Memory B cell (primary cell): ENCODE data around the gene SPATA46.

Experiments
- ATAC-seq: fragments of 150-1000 bp; cut with Tn5 transposase; 2 replicates; pipeline ENCODE4 v1.10.0; 2021; ENCODE audit warnings: low read depth, mild to moderate bottlenecking, moderate library complexity
- DNase-seq, 2 donors: peaks; one replicate each; pipeline ENCODE4 v3.0.0; 2022; ENCODE audit warnings: low spot score in 2 of 2
- H3K27ac Mint-ChIP-seq: one replicate; pipeline ENCODE4 v1.8.0; 2022; ENCODE audit warnings: mild to moderate bottlenecking, moderate library complexity, mixed read lengths
- H3K27me3 Mint-ChIP-seq: one replicate; pipeline ENCODE4 v1.8.0; 2022; ENCODE audit warnings: mixed read lengths
- H3K36me3 Mint-ChIP-seq: one replicate; pipeline ENCODE4 v1.8.0; 2022; ENCODE audit warnings: mild to moderate bottlenecking, mixed read lengths
- H3K4me1 Mint-ChIP-seq: one replicate; pipeline ENCODE4 v1.8.0; 2022; ENCODE audit warnings: mixed read lengths
- H3K4me3 Mint-ChIP-seq: one replicate; pipeline ENCODE4 v1.8.0; 2022; ENCODE audit warnings: mild to moderate bottlenecking, moderate library complexity, mixed read lengths
- H3K9me3 Mint-ChIP-seq: one replicate; pipeline ENCODE4 v1.8.0; 2022; ENCODE audit warnings: mixed read lengths

SPATA46 gene

GRCh38 chr1:162400790-162401355, 24.2 kb upstream of the SPATA46 start:
- ATAC-seq (no peak), DNase-seq (no peak)
- Mint-ChIP-seq H3K36me3 (no peaks in the 10 kb centered on the region), H3K9me3 (no peaks in the 10 kb centered on the region), H3K4me1 (no peaks in the 10 kb centered on the region), H3K27ac (no peak overlapping the region), H3K27me3 (peaks cover 12% of the 10 kb centered on the region), H3K4me3 (no peak overlapping the region)

- Mint-ChIP-seq H3K36me3 (no peaks in the 10 kb centered on the region), H3K9me3 (no peaks in the 10 kb centered on the region), H3K27me3 (peaks cover 12% of the 10 kb centered on the region), H3K4me3 (no peak overlapping the region), H3K4me1 (no peaks in the 10 kb centered on the region), H3K27ac (no peak overlapping the region)
- ATAC-seq (no peak), DNase-seq (no peak)
Observed at GRCh38 chr1:162398999-162399580, 22.4 kb upstream of the SPATA46 start.

- Mint-ChIP-seq H3K4me3 (no peak overlapping the region), H3K36me3 (no peaks in the 10 kb centered on the region), H3K27ac (no peak overlapping the region), H3K9me3 (no peaks in the 10 kb centered on the region), H3K4me1 (no peaks in the 10 kb centered on the region), H3K27me3 (peaks cover 12% of the 10 kb centered on the region)
- ATAC-seq (no peak), DNase-seq (no peak)
Observed at GRCh38 chr1:162397943-162398560, 21.4 kb upstream of the SPATA46 start.

- Mint-ChIP-seq H3K4me1 (peaks cover under 1% of the 10 kb centered on the region), H3K4me3 (no peak overlapping the region), H3K27ac (no peak overlapping the region), H3K9me3 (no peaks in the 10 kb centered on the region), H3K27me3 (peaks cover 9% of the 10 kb centered on the region), H3K36me3 (no peaks in the 10 kb centered on the region)
- ATAC-seq = no peak
- DNase-seq = no peak
Observed at GRCh38 chr1:162397039-162397448, 20.4 kb upstream of the SPATA46 start.

GRCh38 chr1:162396201-162396906, 19.7 kb upstream of the SPATA46 start:
- H3K4me1 Mint-ChIP-seq = peaks cover 3% of the 10 kb centered on the region

GRCh38 chr1:162391790-162392563, 15.3 kb upstream of the SPATA46 start:
- no peak for DNase-seq

More at GRCh38 chr1:162396201-162396906, 19.7 kb upstream of the SPATA46 start:
- ATAC-seq (no peak), DNase-seq (no peak)
- Mint-ChIP-seq H3K27me3 (peaks cover 6% of the 10 kb centered on the region), H3K4me3 (no peak overlapping the region), H3K9me3 (no peaks in the 10 kb centered on the region), H3K36me3 (no peaks in the 10 kb centered on the region), H3K27ac (no peak overlapping the region)

GRCh38 chr1:162390396-162391185, 13.9 kb upstream of the SPATA46 start:
- H3K4me1 Mint-ChIP-seq = peaks cover 3% of the 10 kb centered on the region
- no peak for ATAC-seq
- H3K27ac Mint-ChIP-seq = no peak overlapping the region
- no peaks in the 10 kb centered on the region for H3K36me3 Mint-ChIP-seq
- no peaks in the 10 kb centered on the region for H3K9me3 Mint-ChIP-seq
- no peak overlapping the region for H3K4me3 Mint-ChIP-seq
- H3K27me3 Mint-ChIP-seq = peaks cover 14% of the 10 kb centered on the region
- DNase-seq = no peak

More at GRCh38 chr1:162391790-162392563, 15.3 kb upstream of the SPATA46 start:
- Mint-ChIP-seq H3K27me3 (peaks cover 13% of the 10 kb centered on the region), H3K4me1 (peaks cover 3% of the 10 kb centered on the region), H3K9me3 (no peaks in the 10 kb centered on the region), H3K4me3 (no peak overlapping the region), H3K36me3 (no peaks in the 10 kb centered on the region), H3K27ac (no peak overlapping the region)
- no peak for ATAC-seq

GRCh38 chr1:162389971-162390370, 13.3 kb upstream of the SPATA46 start:
- no peak for DNase-seq

GRCh38 chr1:162389021-162389818, 12.6 kb upstream of the SPATA46 start:
- H3K36me3 Mint-ChIP-seq = no peaks in the 10 kb centered on the region
- H3K9me3 Mint-ChIP-seq = no peaks in the 10 kb centered on the region
- ATAC-seq (no peak), DNase-seq (no peak)
- no peak overlapping the region for H3K4me3 Mint-ChIP-seq
- no peak overlapping the region for H3K27ac Mint-ChIP-seq
- peaks cover 16% of the 10 kb centered on the region for H3K27me3 Mint-ChIP-seq
- H3K4me1 Mint-ChIP-seq = peaks cover 3% of the 10 kb centered on the region

More at GRCh38 chr1:162389971-162390370, 13.3 kb upstream of the SPATA46 start:
- H3K27me3 Mint-ChIP-seq = peaks cover 16% of the 10 kb centered on the region
- H3K9me3 Mint-ChIP-seq = no peaks in the 10 kb centered on the region
- no peak overlapping the region for H3K4me3 Mint-ChIP-seq
- peaks cover 3% of the 10 kb centered on the region for H3K4me1 Mint-ChIP-seq
- H3K27ac Mint-ChIP-seq = no peak overlapping the region
- H3K36me3 Mint-ChIP-seq = no peaks in the 10 kb centered on the region
- ATAC-seq = no peak

- no peak for ATAC-seq
- Mint-ChIP-seq H3K4me3 (no peak overlapping the region), H3K36me3 (no peaks in the 10 kb centered on the region), H3K4me1 (peaks cover 3% of the 10 kb centered on the region), H3K27me3 (peaks cover 18% of the 10 kb centered on the region), H3K9me3 (no peaks in the 10 kb centered on the region), H3K27ac (no peak overlapping the region)
- DNase-seq = no peak
Observed at GRCh38 chr1:162388615-162389014, 12.0 kb upstream of the SPATA46 start.

GRCh38 chr1:162388083-162388594, 11.5 kb upstream of the SPATA46 start:
- no peaks in the 10 kb centered on the region for H3K36me3 Mint-ChIP-seq
- H3K4me1 Mint-ChIP-seq = peaks cover 3% of the 10 kb centered on the region
- H3K4me3 Mint-ChIP-seq = no peak overlapping the region
- H3K9me3 Mint-ChIP-seq = no peaks in the 10 kb centered on the region
- DNase-seq (no peak), ATAC-seq (no peak)
- H3K27ac Mint-ChIP-seq = no peak overlapping the region
- peaks cover 18% of the 10 kb centered on the region for H3K27me3 Mint-ChIP-seq

- ATAC-seq (no peak), DNase-seq (no peak)
- H3K4me1 Mint-ChIP-seq = peaks cover 3% of the 10 kb centered on the region
- H3K4me3 Mint-ChIP-seq = no peak overlapping the region
- H3K27me3 Mint-ChIP-seq = peaks cover 18% of the 10 kb centered on the region
- H3K36me3 Mint-ChIP-seq = no peaks in the 10 kb centered on the region
- H3K9me3 Mint-ChIP-seq = no peaks in the 10 kb centered on the region
- H3K27ac Mint-ChIP-seq = no peak overlapping the region
Observed at GRCh38 chr1:162387226-162388082, 10.8 kb upstream of the SPATA46 start.
